ENCODE data around the gene BRIP1.
"Not testable (repeated sequence)": the region's sequence is repeated elsewhere in the genome, so short reads cannot be mapped to it uniquely, and the experiment has no call there.

The BRIP1 gene

GRCh38 chr17:61867033-61867432 is 3.7 kb upstream of the BRIP1 start:
- no peak for DNase-seq (ENCODE audit: low read depth in 2 of 2)

- no peak for DNase-seq (ENCODE audit: low read depth in 2 of 2)
These were observed 436 bp upstream of the BRIP1 start for GRCh38 chr17:61863801-61864126.

- no peak for DNase-seq (ENCODE audit: low read depth in 2 of 2)
These were observed 1.2 kb downstream of the BRIP1 start for GRCh38 chr17:61862105-61862574.

GRCh38 chr17:61860397-61860796 is 2.9 kb downstream of the BRIP1 start:
- DNase-seq (ENCODE audit: low read depth in 2 of 2) = not testable (repeated sequence)

DNA sequence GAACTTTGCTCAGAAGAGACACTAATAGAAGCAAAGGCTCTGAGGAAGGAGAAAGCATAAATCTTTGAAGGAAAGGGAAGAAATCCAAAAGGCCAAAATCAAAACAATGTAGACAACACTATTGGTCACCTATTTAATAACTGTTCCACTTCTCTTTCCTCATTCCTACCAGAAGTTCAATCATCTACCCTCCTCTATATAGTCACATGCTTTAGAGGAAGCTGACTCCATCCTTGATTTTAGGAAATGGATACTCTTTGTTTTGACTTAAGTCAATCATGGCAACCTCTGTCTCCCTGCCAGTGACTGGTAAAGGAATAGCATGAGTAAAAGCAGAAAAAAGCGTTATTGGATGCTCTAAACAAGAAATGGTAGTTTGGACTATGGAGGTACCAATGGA is 7.3 kb downstream of the BRIP1 start:
- no peak for DNase-seq (ENCODE audit: low read depth in 2 of 2)

DNA sequence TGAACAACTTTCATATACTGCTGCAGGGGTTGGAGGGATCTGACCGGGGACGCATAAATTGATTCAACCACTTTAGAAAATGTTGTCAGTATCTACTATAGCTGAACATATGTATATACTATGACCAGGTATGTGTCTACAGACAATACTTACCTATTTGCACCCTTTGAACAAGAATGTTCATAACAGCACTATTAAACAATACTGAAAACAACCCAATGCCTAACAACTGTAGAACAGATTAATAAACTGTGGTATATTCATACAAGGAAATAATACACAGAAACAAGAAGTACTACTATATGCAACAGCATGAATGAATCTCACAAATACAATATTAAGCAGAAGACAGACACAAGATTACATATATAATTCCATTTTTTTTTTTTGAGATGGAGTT is 10.5 kb downstream of the BRIP1 start:
- DNase-seq (ENCODE audit: low read depth in 2 of 2) = no peak

DNA sequence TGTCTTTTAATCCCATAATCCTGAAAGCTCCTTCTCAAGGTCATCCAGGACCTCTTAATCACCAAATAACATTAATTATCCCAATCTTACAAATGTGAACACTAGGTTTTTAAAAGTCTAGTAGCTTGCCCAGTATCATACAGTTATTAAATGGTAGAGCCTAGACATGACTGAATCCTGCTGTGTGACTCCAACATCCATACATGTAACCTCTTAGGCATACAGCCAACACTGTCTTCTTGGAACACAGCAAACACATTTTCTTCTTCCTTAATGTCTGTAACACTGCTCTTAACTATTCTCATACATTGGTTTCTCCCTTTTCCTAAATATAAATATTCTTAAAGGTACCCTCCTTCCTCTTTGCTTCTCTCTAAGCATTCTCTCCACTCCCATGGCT is 13.7 kb downstream of the BRIP1 start:
- DNase-seq (ENCODE audit: low read depth in 2 of 2) = no peak

GRCh38 chr17:61848896-61849295 is 14.4 kb downstream of the BRIP1 start:
- DNase-seq (ENCODE audit: low read depth in 2 of 2) = no peak

GRCh38 chr17:61848247-61848646 is 15.1 kb downstream of the BRIP1 start:
- DNase-seq (ENCODE audit: low read depth in 2 of 2) = no peak

DNA sequence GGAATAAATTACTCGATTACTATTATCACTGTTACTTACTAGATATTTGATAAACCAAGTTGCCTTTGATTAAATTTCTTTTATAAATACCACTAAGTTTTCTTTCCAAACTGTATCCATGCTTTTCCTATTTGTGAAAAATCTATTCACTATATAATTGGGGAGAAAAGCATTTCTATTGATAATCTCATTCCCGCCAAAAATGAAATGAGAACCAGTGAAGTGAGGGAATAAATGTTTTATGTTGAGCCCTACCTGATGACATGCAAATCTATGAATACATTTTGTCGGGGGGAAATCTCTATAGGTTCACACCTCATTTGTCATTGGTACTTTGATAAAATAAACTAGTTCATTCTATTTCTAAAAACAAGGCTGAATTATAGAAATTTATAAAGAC is 15.7 kb downstream of the BRIP1 start:
- DNase-seq (ENCODE audit: low read depth in 2 of 2) = no peak

DNA sequence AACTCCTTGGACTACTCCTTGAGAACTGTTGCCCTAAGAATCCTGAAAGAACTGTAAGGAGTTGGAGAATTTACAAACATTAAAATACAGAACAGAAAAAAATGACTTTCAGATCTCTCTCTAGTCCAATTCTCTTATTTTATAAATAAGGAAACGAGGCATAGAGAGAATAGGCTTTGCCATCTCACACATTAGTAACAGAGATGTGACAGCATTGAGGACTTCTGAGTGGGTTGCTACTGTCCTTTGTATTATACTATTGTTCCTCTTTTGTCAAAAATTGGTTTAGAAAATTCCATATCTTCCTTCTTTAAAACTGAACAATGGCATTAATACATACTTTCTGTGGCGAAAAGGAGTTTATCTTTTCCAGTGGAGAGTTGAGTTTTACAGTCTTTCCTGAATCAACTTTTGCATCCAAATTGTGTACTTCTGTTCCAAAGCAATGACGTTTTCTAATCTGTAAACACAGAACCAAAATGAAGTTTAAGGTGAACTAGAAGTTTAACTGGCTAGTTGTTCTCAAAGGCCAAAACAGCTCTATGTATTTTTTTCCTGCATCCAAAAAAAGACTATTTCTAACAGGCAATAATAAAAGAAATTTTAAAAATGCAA is 16.5 kb downstream of the BRIP1 start:
- DNase-seq (ENCODE audit: low read depth in 2 of 2) = no peak

DNA sequence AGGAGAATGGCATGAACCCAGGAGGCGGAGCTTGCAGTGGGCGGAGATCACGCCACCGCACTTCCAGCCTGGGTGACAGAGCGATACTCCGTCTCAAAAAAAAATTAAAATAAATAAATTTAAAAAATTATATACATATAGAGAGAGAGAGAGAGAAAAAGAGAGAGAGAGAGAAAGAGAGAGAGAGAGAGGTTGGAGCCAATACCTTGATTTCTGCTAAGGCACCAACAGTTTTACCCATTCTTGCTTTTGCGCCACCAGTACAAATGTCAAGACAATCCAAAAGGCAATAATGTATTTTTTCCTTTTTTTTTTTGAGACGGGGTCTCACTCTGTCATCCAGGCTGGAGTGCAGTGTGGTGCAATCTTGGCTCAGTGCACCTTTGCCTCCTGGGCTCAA is 17.2 kb downstream of the BRIP1 start:
- DNase-seq (ENCODE audit: low read depth in 2 of 2) = no peak

DNA sequence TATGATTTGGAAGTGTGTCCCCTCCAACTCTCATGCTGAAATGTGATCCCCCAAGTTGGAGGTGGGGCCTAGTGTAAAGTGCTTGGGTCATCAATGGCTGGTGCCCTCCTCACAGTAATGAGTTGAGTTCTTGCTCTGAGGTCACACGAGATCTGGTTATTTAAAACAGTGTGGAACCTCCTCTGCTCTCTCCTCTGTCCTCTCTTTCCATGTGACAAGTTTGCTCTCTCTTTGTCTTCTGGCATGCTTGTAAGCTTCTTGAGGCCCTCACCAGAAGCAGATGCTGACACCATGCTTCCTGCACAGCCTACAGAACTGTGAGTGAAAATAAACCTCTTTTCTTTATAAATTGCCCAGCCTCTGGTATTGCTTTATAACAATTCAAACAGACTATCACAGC is 19.9 kb downstream of the BRIP1 start:
- no peak for DNase-seq (ENCODE audit: low read depth in 2 of 2)

GRCh38 chr17:61842899-61843298 is 20.4 kb downstream of the BRIP1 start:
- DNase-seq (ENCODE audit: low read depth in 2 of 2) = no peak

DNA sequence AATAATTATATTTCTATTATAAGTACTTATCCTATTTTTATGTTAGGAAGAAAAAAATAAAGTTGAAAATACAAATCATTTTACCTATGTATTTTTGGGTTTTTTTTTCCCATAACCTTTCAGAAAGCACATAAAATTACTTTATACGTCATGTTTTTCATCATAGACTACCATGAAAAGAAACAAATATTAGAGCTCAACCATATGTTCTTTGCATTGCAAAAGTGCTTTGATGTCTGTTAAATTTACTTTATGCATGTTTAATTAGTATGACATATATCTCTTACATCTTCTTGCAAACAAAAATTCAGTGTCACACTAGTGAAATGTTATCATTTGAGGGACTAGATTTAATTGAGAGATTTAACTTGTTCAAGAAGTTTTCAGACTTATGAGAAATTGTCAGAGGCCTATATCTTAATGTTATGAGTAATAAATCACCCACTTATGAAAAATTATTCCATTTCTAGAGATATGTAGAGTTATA is 24.0 kb downstream of the BRIP1 start:
- DNase-seq (ENCODE audit: low read depth in 2 of 2) = no peak

DNA sequence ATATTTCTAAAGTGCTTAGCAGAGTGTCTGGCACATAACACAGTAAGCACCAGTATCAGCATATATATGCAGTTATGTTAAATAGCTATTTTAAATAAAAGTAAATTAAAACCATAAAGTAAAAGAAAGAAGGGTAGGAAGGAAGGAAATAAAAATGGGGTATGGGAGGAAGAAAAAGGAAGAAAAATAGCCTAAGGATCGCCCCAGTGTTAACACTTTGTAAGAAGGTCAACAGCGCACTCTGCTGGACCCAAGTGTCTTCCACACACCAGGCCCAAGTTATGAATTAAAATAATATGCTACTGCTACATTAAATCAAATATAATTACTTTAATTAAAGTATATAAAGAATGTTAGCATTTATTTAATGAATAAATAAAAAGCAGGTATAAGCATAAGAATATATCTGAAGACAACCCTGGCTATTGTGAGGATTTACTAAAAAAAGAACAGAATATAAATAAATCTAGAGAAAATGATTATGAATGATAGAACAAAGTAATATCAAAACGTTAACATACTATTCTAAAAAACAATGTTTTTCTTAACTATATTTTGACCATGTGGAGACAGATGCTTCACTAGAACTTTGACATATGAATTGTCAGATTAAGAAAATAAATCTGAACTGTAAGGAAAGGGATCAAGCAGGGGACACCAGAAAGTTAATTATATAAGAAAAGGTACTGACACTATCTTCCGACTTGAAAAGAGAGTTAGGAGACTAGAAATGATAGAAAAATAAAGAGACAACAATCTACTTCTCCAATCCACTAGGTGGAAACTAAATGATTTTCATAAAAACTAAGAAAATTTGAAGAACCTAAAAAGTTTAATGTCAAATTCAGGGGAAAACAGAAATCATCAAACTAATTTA is 25.9 kb downstream of the BRIP1 start:
- DNase-seq (ENCODE audit: low read depth in 2 of 2) = peak; percentile 7 to 17

GRCh38 chr17:61836266-61837174 is 26.8 kb downstream of the BRIP1 start:
- DNase-seq (ENCODE audit: low read depth in 2 of 2) = no peak

DNA sequence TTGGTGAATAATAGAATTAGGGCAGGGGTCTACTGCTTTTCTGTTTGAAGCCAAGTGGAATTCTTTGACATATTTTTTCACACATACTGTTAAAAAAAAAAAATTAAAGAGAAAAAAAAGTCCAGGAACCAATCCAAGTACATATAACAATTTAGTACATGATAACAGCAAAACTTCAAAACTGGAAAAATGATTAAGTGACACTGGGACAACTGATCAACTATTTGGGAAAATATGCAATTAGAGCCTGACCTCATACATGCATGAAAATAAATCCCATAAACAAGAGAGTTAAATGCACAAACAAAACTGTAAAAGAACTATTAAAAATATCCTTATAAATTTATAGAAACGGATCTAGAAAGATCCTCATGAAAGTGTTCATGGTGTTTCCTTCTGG is 27.7 kb downstream of the BRIP1 start:
- no peak for DNase-seq (ENCODE audit: low read depth in 2 of 2)

DNA sequence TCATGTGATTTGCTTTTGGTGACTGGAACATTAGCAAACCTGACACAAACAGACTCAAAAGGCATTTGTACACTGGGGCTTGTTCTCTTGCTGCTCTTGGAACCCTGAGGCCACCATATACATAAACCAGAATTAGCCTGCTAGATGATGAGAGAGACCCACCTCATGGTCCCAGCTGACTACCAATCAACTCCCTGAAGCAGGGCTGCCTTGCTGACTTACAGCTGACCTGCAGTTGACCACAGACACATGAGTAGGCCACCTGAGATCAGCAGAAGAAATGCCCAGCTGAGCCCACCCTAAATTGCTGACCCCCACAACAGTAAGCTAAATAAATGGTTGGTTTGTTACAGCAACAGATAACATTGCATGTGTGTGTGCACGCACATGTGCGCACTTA is 28.7 kb downstream of the BRIP1 start:
- no peak for DNase-seq (ENCODE audit: low read depth in 2 of 2)

GRCh38 chr17:61833536-61834193 is 29.7 kb downstream of the BRIP1 start:
- DNase-seq (ENCODE audit: low read depth in 2 of 2) = no peak

GRCh38 chr17:61832463-61832862 is 30.9 kb downstream of the BRIP1 start:
- DNase-seq (ENCODE audit: low read depth in 2 of 2) = no peak

DNA sequence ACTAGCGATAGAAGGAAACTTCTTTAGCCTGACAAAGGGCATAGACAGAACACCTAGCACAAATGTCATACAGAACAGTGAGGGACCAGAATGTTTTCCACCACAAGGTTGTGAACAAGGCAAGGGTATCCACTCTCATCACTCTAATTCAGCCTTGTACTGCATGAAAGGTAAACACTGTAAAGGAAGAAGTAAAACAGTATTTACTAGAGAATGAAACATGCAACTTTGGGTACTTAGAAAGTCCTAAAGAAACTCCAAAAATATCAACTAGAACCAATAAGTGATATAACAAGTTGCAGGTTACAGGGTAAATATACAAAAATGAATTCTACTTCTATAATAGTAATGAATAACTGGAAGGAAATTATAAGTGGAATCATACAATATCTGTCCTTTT is 32.2 kb downstream of the BRIP1 start:
- no peak for DNase-seq (ENCODE audit: low read depth in 2 of 2)
